ENCODE data around the gene PARVB. TPM values are rescaled to one million over a fixed set of nuclear protein-coding genes. Genes with fewer than 3 reads are reported as not detected.

PARVB gene
- total and polyA plus RNA-seq, 2 of the 8 experiments (the other 6 are each of a cell fraction or from before 2014, with no cell fraction given), result 14.5 to 18.6 TPM

- FAIRE-seq, result no peak
- 85% methylated on average over 6 of the region's 6 CpGs; no CpG with 5 or more reads in 1 of the 2 experiments for WGBS, 2 experiments (ENCODE audit: extremely low coverage in 1 of 2, insufficient coverage in 1 of 2, insufficient read length in 1 of 2, insufficient replicate concordance in 2 of 2, low coverage in 1 of 2, low lambda C conversion rate in 2 of 2, missing lambda C conversion rate in 1 of 2)
- H3K18ac ChIP-seq (ENCODE audit: extremely low read depth, low read length), result no peak overlapping the region
- H3K27me3 ChIP-seq (replicated peaks in 1 of 4; ENCODE audit: control insufficient read depth in 3 of 4, extremely low read depth in 1 of 4, insufficient read depth in 3 of 4, low read length in 3 of 4), result no peaks in the 10 kb centered on the region
- no peaks in the 10 kb centered on the region for H3K79me1 ChIP-seq (ENCODE audit: low read depth, low read length)
- no peak overlapping the region for H3K23ac ChIP-seq (ENCODE audit: insufficient read length)
- no peaks in the 10 kb centered on the region for H3K79me2 ChIP-seq (ENCODE audit: control insufficient read depth in 1 of 2, insufficient read depth in 2 of 2, low read length in 2 of 2)
- H3K27ac ChIP-seq (ENCODE audit: low read depth, low read length), result no peak overlapping the region
- H4K91ac ChIP-seq (replicated peaks; ENCODE audit: insufficient read length, low read length), result no peak overlapping the region
- H3K56ac ChIP-seq (replicated peaks; ENCODE audit: insufficient read length, low read depth, low read length), result no peak overlapping the region
- no peak overlapping the region for H2BK15ac ChIP-seq (ENCODE audit: low read length)
- H3K9ac ChIP-seq (replicated peaks in 1 of 4; ENCODE audit: extremely low read depth in 1 of 4, low read depth in 3 of 4, low read length in 3 of 4), result no peak overlapping the region
- no peak overlapping the region for H3K4me3 ChIP-seq (ENCODE audit: extremely low read depth in 1 of 4, insufficient read depth in 2 of 4, low read depth in 3 of 4, low read length in 4 of 4)
- H2BK5ac ChIP-seq (ENCODE audit: low read depth, low read length), result no peak overlapping the region
- H3K9me3 ChIP-seq (ENCODE audit: insufficient read depth in 2 of 2, low read depth in 1 of 2, low read length in 1 of 2), result 0 out of 4 replicates have a peak, but pooled peaks cover 0 to 3% of the 10 kb centered on the region in 2 experiments
- DNase-seq (ENCODE audit: low read depth in 1 of 2, low spot score in 2 of 2), result peak in 1 of 2 experiments; percentile 13
- CTCF ChIA-PET (ENCODE audit: partially characterized antibody), result no interaction called here
- no peak overlapping the region for H3K4me2 ChIP-seq (ENCODE audit: insufficient read depth in 1 of 2, low read depth in 2 of 2, low read length in 2 of 2)
- H3K36me3 ChIP-seq (ENCODE audit: control insufficient read depth in 2 of 4, insufficient read depth in 4 of 4, low read length in 3 of 4), result no peaks in the 10 kb centered on the region; a peak in 1 of 8 replicates
- H2BK12ac ChIP-seq (ENCODE audit: low read depth, low read length), result no peak overlapping the region
- H2BK120ac ChIP-seq (replicated peaks; ENCODE audit: low read depth, low read length), result no peak overlapping the region
- H4K5ac ChIP-seq (ENCODE audit: insufficient read length, low read depth, low read length), result no peak overlapping the region
- POLR2A ChIA-PET (ENCODE audit: partially characterized antibody), result no interaction called here
- H2BK20ac ChIP-seq (ENCODE audit: low read length), result no peak overlapping the region
- H3K4me1 ChIP-seq (replicated peaks in 1 of 4; ENCODE audit: control insufficient read depth in 3 of 4, insufficient read depth in 4 of 4, low read length in 3 of 4), result no peaks in the 10 kb centered on the region; a peak in 1 of 7 replicates
- H2AFZ ChIP-seq (ENCODE audit: low read length), result no peak overlapping the region
- peaks cover 0 to 5% of the 10 kb centered on the region in 2 experiments for H4K20me1 ChIP-seq (replicated peaks in 1 of 2; ENCODE audit: control insufficient read depth in 1 of 2, insufficient read depth in 2 of 2, low read length in 2 of 2)
- H3K14ac ChIP-seq (ENCODE audit: insufficient read length), result no peak overlapping the region
- no peak overlapping the region for H3K4ac ChIP-seq (replicated peaks; ENCODE audit: insufficient read length, low read depth, low read length)
- H4K8ac ChIP-seq (ENCODE audit: extremely low read depth, insufficient read depth, low read length), result no peak overlapping the region
- no peak overlapping the region for H2AK5ac ChIP-seq (ENCODE audit: low read depth, low read length)
- peaks cover 7% of the 10 kb centered on the region; the same call in 1 of the 2 replicates for H3K23me2 ChIP-seq (ENCODE audit: low read depth, low read length)
- TF ChIP-seq GABPA (IDR thresholded peaks at IDR 0.05; ENCODE audit: borderline replicate concordance, insufficient read depth, low read length) (no peak), NANOG (IDR thresholded peaks at IDR 0.05; ENCODE audit: insufficient read depth, low read depth, low read length, poor library complexity, severe bottlenecking) (no peak), POLR2A (IDR thresholded peaks at IDR 0.05; ENCODE audit: control extremely low read depth in 1 of 2, low read depth in 2 of 2, low read length in 2 of 2) (no peak), PHF8 (conservative IDR thresholded peaks at IDR 0.05; ENCODE audit: low read depth, low read length) (no peak), RBBP5 (IDR thresholded peaks at IDR 0.05; ENCODE audit: borderline replicate concordance, low read depth, low read length) (no peak), GTF2F1 (IDR thresholded peaks at IDR 0.05; ENCODE audit: borderline replicate concordance, low read depth, low read length) (no peak), YY1 (IDR thresholded peaks at IDR 0.05; ENCODE audit: low read depth, low read length) (no peak), TCF12 (IDR thresholded peaks at IDR 0.05; ENCODE audit: low read depth, low read length) (no peak), EP300 (IDR thresholded peaks at IDR 0.05; ENCODE audit: borderline replicate concordance in 1 of 2, low read depth in 2 of 2, low read length in 2 of 2) (no peak), BCL11A (IDR thresholded peaks at IDR 0.05; ENCODE audit: low read depth in 2 of 2, low read length in 2 of 2) (no peak), KDM4A (IDR thresholded peaks at IDR 0.05; ENCODE audit: low read depth, low read length, severe bottlenecking) (no peak), SIX5 (IDR thresholded peaks at IDR 0.05; ENCODE audit: low read depth, low read length) (no peak)
Measured at GRCh38 chr22:44214764-44215163, 190.7 kb downstream of the PARVB start.
